HG02943 (cell line): Measurements from ENCODE around the gene CMTM7.

ENCODE experiments used
- ATAC-seq: cut with Tn5 transposase; IDR thresholded peaks from one replicate; pipeline ENCODE4 v1.9.1; 2021; ENCODE audit warnings: mild to moderate bottlenecking, low read depth, moderate library complexity; ENCODE audit not compliant: unreplicated experiment

The CMTM7 gene

DNA sequence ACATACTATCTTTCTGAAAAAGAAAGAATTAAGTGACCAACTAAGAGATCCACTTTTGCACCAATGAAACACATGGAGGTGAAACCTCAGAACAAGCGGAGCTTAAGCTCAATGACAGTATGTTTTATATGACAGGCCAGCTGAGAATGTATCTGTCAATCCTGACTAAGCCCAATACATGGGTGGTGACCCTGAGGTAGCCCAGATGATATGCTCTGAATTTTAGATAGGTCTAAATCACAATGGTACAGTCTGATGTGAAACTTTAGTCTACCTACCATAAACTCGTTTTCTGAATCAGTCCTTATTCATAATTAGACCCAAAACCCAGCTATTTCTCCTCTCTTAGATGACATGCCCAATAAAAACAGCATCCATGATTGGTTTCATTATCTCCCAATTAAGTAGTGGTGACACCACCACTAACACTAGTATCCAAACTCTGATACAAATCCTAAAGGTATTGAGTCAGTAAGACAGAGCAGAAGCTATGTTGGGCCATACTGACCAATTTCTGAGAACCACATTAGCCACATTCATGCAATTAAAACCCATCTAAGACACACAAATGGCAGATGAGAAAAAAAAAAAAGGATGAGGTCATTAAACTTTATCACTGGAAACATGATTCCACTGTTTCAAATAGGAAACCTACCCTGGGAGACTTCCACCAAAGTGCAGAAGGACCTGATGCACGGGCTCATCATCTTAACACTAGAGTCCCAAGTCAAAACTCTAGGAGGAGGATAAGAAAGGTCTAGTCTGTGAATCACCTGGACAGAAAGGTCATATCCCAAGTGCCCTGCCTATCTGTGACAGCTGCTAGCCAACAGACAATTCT, 90.4 kb downstream of the CMTM7 start:
- ATAC-seq = no peak

DNA sequence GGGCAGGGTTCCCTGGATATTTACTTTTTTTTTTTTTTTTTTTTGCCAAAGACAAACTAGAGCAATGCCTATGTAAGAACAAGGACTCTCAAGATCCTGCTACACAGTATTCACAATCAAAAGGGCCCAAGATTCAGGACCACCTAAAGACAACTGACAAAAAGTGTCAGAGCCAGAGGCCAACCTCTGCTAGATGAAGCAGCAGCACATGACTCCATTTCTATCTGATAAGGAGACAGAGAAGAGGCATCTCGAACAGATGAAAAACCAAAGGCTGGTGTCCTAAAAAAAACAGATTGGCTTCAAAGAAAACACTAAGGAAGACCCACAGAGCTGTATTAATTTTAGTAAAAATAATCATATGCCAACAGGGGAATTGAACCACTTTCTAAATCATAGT, 91.0 kb downstream of the CMTM7 start:
- no peak for ATAC-seq

DNA sequence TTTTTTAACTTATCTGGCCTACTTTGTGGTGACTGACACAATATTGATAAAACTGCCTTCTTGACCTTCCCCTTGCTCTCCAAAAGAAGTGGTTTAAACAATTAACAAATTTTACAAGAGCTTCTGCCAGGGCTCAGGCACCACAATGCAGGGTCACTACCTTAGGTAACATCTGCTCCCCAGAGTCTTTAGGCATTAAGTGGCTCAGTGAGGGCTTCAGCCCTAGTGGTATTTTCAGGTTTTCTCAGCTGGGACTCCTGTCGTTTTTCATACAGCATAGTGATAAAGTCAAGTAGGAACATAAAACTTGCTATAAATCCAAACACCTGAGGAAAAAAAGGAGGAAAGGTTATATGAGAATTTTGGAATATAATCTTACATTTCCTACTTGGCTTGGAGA, 92.1 kb downstream of the CMTM7 start:
- no peak for ATAC-seq

DNA sequence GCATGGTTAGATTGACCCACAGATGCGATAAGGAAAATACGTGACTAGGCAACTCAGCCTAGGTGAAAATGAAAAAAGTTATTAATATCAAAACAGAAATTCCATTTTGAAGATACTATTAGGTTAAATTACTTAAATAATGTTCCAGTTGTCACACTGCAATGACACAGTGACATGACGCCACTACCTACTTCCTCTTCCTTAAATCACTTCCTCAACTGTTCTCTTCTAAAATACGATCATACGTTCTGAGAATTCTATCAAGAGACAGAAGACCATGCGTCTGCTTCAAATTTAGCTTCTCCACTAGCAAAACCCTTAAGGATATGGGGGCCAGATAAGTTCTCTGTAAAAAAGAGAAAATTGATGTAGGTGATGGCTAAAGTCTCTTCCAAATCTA, 92.8 kb downstream of the CMTM7 start:
- ATAC-seq = no peak

DNA sequence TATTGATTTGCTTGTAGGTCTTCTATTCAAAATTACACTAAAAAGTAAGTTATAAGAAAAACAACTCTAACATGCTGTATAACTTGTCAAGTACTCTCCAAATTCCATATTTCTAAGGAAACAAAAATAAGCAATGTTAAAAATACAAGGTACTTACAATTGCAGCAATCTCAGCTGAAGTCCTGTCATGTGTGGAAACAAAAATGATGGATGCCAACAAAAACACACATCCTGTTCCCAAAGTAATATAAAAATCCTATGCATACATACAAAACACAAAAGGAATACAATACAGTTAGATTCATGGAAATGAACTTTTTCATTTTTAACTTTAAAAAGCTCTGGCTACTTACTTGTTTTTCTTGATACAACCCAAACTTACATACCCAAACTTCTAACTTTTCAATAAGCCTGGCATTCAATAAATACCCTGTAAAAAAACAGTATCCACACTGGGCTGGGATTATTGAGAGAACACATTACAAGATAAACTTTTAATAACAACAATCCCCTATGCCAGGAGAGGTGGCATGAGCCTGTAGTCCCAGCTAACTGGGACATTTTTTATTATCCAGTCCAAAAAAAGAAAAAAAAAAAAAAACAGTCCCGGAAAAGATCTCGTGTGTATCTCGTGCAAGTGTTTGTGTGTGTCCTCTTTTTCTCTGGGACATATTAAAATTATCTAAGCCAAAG, 96.3 kb downstream of the CMTM7 start:
- ATAC-seq = no peak

DNA sequence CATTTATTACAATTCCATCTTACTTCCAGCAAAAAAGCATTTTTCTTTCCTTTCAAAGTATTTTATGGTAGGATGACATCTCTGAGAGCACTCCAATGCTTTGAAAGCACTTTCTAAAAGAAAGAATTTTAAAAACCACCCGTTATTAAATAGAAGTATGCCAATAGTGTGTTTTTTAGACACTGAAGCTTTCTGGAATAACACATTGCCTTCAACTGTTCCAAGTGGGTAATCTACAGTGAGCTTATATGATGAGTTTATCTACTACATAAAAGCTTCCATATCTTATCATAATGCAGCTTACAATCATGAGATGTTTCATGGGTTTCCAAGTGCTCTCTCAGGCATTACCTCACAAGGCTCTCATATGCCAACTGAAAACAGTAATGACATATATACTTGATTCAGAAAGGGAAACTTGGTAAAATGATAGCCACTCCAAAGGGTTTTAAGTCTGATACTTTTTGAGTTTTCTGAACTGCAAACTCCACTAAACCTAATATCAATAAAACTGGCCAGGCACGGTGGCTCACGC, 96.9 kb downstream of the CMTM7 start:
- ATAC-seq = no peak

DNA sequence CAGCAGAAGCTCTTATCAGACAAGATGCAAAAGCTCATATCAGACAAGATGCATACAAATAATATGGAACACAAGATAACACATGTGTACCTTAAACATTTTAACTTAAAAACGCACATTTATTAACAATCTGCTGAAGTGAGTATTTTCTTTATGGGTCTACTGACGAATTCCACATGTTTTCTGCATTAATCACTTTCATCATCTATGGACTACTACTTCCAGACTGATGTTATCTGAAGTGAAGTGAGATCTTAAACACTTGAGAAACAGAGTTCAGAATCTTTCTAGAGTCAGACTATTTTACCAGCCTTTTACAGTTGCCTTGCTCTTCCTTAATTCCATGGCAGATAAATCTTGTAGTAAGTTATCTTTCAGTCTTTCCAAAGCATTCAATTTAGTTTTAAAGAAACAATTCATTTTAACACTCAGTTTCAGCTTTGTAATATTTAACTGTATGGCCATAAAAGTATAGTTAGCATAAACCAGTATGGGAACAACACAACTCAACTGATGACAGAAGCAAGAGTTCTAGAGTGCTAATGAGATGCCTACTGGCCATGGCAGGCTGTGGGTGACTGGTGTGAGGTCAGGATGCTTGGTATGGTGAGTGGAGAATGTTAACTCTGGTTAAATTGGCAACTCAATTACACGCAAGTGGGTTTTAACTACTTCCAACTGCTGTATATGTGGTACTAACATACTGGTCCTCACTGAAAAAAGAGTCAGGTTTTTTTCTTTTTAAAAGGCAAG, 101.2 kb downstream of the CMTM7 start:
- ATAC-seq = no peak

DNA sequence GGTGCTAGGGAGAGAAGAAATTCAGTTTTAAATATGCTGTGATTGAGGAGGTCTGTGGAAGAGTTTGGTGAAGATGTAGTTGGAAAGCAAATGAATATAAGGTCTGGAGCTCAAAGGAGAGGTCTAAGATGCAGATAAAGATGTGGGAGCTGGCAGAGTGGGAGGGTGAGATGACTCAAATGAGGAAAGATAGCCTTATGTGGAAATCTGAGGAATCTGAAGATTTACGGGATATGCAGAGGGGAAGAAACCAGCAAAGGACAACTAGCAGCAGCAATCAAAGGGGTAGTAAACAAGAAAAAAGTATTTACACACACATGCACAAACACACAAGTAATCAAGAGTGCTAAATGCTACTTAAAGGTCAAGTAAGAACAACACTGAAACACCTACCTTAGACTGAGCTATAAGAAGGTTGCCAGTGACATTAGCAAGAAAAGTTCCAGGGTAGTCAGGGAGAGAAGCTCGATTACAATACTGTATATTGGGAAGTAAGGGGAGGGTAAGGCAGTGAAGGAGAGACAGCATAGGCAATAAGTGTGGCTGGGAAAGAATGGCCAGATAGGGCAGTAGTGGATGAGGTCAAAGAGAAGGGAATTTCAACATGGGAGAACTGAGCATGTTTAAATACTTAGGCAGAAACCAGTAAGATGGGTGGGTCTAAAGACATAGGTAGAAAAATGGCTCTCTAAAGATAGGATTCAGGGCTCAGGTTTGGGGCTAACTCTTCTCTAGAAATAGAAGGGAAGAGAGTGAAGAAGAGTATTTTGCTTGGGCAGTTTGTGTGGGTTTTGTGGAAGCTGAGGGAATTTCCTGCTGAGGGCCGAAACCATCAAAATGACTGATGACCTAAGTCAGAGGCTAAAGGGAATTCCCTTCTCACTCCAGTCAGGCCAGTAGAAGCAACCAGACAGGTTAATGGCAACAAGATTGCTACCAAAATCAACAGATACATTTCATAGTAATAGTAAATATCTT, 102.1 kb downstream of the CMTM7 start:
- ATAC-seq = no peak

DNA sequence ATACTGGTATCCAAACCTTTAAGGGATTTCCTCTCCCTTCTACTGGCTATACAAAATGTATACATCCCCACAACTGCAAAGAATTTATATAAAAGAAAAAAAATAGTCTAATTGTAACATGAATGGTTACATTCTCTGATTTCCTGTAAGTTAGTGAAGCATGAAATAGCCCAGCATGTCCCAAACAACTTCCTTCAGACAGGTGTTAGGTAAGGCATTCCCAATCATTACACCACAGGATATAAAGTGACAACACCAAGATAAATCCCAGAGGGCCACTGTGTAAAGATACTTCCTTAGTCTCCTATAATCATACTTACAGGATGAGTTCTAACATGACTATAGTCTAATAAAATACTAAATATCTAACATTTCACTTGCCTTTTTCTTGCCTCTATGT, 103.4 kb downstream of the CMTM7 start:
- no peak for ATAC-seq

DNA sequence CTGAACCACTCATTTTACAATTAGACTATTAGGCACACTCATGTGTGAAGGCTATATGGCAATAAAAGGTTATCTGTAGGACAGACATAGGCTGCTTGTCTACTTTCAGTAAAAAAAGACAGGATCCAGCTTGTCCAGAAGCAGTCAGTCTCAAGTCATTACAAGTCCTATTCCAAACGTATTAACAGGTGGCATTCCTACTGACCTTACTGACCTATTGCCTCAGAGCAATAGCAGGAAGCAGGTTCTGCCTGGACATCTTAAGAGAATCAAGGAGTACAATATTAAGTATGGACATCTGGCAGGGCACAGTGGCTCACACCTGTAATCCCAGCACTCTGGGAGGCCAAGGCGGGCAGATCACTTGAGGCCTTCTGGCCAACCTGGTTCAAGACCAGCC, 104.0 kb downstream of the CMTM7 start:
- ATAC-seq = no peak

DNA sequence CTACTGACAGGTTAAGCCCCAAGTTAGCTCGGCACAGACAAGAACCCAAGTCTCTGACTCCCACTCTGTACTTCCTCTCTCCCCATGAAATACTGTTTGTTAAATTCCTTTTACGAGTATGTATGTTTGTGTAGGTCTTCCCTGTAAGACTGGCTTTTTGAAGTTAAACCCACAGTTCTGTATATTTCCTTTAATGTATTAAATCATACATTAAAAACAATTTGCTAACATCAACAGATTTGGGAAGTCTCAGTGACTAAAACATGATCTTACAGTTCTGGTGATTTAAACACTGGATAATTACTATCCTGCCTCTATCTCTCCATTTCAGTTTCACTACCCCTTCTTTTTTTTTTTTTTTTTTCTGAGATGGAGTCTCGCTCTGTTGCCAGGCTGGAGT, 106.6 kb downstream of the CMTM7 start:
- no peak for ATAC-seq

DNA sequence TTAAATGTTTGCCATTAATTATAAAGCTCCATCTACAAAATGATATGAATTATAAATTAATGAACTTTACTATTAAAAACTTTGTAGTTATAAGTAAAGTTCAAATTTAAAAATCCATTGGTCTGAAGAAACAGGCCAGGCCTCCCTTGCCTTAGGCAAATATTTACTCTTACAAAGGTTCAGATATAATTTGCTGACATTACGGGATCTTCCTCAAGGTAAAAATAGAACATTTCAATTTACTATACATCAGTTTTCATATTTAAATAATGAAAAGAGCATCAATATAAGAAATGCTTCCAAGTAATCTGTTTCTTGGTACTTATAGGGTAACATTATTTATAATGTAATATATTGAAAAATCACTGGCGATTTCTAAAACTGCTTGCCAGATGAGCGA, 107.3 kb downstream of the CMTM7 start:
- ATAC-seq = no peak

DNA sequence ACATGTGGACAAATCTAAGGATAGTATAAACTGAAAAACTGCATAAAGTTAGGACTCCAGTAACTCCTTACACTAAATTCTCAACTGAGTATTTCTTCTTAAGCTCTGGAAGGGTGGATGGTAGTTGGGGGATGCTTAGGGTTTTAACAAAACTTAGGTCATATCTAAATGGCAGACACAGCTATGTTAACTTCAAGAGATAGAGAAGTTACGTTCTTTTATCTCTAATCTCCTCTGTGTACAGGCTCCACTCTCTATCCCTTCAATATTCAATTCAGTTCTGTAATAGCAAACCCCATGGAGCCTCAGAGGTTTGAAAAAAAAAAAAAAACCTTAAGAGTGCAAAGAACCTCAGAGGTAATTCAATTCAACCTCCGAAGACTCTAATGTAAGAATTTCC, 107.9 kb downstream of the CMTM7 start:
- ATAC-seq = no peak

DNA sequence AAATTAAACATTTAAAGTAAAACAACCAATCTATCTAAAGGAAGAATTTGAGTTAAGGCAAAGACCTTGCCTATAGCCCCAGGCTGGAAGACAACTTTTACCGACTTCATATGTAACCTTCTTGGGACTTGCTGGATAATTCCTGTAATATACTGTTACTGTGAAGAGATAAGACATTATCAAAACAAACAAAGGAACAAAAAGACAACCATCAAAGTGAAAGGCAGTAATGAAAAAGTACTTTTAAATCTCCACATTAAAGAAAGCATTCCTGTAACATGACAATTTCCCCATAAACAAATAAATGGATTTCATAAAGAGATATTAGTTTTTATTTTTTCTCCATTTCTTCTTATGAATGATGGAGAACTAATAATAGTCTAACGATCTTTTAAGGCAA, 108.6 kb downstream of the CMTM7 start:
- ATAC-seq = no peak

DNA sequence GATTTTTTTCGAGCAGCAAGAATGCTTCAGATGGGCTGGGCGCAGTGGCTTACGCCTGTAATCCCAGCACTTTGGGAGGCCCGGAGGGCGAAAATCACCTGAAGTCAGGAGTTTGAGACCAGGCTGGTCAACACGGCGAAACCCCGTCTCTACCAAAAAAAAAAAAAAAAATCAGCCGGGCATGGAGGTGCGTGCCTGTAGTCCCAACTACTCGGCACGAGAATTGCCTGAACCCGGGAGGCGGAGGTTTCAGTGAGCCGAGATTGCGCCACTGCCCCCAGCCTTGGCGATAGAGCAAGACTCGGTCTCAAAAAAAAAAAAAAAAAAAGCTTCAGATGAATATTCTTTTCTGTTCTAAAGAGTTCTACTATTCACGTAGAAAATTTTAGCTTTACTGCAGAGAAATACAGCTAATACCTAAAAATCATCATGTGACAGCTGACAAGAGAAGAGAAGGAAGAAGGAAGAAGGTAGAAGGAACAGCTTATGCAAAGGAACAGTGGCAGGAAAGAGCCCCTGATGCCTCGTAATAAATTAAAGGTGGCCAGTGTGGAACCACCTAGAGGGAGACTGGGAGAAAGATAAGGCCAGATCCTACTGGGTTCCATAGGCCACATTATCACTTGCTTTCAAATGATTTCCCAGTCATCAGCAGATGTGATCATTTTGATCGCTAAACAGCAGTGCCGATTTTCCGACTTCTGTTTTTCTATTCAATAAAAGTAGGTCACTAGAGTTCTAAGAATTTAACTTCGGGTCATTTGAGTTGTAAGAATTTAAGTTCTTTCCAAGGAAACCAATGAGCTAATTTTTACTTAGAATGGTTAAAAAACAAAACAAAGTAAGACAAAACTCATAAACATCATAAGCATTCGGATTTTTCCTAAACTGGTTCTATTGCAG, 109.5 kb downstream of the CMTM7 start:
- ATAC-seq = no peak

DNA sequence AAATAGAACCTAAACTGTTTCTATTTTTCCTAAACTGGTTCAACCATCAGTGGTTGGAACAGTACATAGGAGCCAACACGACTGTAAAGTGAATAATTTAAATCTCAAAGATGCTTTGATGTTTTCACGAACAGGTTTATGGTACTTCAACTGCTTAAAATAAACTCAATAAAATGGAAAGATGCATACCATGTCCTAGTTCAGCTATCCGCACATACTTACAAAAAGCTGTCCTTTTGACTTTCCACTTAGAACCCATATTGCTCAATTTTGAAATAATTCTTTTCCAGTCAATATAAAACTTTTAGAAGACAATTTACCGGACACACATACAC, 110.1 kb downstream of the CMTM7 start:
- ATAC-seq = no peak

DNA sequence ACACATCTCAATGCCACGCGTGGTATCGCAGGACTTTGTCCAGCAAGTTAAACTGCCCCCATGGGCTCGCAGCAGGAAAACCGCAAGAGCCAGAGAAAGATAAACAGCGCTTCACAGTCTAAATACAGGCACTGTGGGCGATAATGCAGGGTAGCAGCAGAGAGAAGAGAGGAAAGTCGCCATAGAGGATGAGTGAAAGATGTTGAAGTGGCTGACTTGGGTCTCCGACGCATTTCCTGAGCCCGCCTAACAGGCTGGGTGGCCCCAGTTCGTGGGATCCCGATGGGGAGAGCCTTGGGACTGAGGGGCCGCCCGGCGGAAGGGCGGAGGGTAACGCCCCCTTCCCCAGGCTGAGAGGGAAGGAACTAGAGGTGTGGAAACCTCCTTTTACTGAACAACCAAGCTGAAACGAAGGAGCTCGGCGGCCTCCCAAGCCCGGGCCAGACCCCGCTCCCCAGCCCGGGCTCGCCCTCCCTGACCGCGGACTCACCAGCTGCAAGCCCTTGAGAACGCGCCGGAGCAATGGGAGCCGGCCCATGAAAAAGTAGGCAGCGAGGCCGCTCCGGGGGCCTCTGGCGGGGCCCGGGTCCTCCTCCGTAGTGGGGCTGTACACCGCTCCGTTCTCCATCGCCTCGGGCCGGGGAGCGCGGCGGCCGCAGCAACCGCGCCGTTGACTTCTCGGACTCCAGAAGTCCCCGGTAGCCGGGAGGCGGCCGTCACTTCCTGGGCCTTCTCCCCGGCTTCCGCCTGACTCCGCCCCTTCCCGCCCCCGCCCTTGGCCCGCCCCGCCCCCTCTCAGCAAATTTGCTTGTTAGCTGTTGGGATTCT, 110.7 kb downstream of the CMTM7 start, which contains the start of gene CMTM6:
Gene CMTM6 (minus strand): TSS at position 735 of the 828 bp plus-strand sequence. CDS start 107 bp downstream, at position 628.
- peak; percentile 80 for ATAC-seq

DNA sequence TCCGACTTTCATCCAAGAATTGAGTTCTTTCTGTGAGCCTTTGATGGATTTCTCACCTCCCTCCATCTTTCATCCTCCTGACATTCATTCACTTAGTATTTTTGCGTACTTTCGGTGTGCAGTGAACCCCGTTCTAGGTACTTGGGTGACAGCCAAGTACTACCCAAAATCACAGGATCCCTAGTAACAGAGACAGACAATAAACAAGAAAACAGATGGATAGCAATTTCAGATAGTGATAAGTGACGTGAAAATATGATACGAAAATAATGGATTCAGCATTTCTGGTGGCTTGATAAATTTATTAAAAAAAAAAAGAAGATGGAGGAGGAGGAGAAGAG, 111.3 kb downstream of the CMTM7 start:
- ATAC-seq = peak; percentile 10
